ENCODE data around the gene SMAD7. TPM values are rescaled to one million over a fixed set of nuclear protein-coding genes. Genes with fewer than 3 reads are reported as not detected.
"Not testable (repeated sequence)": the region's sequence is repeated elsewhere in the genome, so short reads cannot be mapped to it uniquely, and the experiment has no call there.

Gene SMAD7
- total RNA-seq, 2 donors from 2014 or later, result 55.1 to 98.1 TPM

GRCh38 chr18:48871391-48872166, 79.2 kb downstream of the SMAD7 start:
- Histone ChIP-seq H3K27ac (no peak overlapping the region), H3K27me3 (no peaks in the 10 kb centered on the region), H3K4me1 (peaks cover 0 to 35% of the 10 kb centered on the region in 2 donors), H3K4me3 (no peak overlapping the region), H3K9me3 (no peaks in the 10 kb centered on the region), H3K36me3 (no peaks in the 10 kb centered on the region)
- no peak for TF ChIP-seq CTCF (IDR thresholded peaks at IDR 0.05)
- DNase-seq (ENCODE audit: low spot score), result no peak

GRCh38 chr18:48870926-48871325, 79.8 kb downstream of the SMAD7 start:
- H3K4me3 ChIP-seq; H3K27me3 ChIP-seq; DNase-seq (ENCODE audit: low spot score); H3K9me3 ChIP-seq; H3K27ac ChIP-seq; H3K36me3 ChIP-seq: not testable (repeated sequence)
- peaks cover 0 to 36% of the 10 kb centered on the region in 2 donors for H3K4me1 ChIP-seq
